Measurements from ENCODE around the gene VCL.

GRCh38 chr10:73979809-73980433 lies 18.0 kb upstream of the VCL start:
- TF ChIP-seq BHLHE40 (IDR thresholded peaks at IDR 0.05; ENCODE audit: borderline replicate concordance), result no peak
- TF ChIP-seq, protein P1, sequence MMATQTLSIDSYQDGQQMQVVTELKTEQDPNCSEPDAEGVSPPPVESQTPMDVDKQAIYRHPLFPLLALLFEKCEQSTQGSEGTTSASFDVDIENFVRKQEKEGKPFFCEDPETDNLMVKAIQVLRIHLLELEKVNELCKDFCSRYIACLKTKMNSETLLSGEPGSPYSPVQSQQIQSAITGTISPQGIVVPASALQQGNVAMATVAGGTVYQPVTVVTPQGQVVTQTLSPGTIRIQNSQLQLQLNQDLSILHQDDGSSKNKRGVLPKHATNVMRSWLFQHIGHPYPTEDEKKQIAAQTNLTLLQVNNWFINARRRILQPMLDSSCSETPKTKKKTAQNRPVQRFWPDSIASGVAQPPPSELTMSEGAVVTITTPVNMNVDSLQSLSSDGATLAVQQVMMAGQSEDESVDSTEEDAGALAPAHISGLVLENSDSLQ (IDR thresholded peaks at IDR 0.05), result no peak
- TF ChIP-seq ZNF384 (IDR thresholded peaks at IDR 0.05), result no peak
- no peak for TF ChIP-seq L3MBTL2 (conservative IDR thresholded peaks at IDR 0.05)
- TF ChIP-seq CTBP1 (IDR thresholded peaks at IDR 0.05; ENCODE audit: borderline replicate concordance), result no peak
- no peak for TF ChIP-seq FOXA1 (IDR thresholded peaks at IDR 0.05)
- no peak for TF ChIP-seq HDGF (IDR thresholded peaks at IDR 0.05; ENCODE audit: borderline replicate concordance)
- TF ChIP-seq FOXK2 (IDR thresholded peaks at IDR 0.05), result no peak
- TF ChIP-seq ARNT (IDR thresholded peaks at IDR 0.05), result no peak
- no peak for TF ChIP-seq SP1 (IDR thresholded peaks at IDR 0.05)

All from HEK293T (cell line).